Suppressor macrophage (primary cell): ENCODE results near the gene SLC39A9.

Source experiments
- DNase-seq, 4 experiments: peaks; one replicate each; pipeline ENCODE4 v3.0.0-alpha.2; 2020 to 2022

SLC39A9 gene

DNA sequence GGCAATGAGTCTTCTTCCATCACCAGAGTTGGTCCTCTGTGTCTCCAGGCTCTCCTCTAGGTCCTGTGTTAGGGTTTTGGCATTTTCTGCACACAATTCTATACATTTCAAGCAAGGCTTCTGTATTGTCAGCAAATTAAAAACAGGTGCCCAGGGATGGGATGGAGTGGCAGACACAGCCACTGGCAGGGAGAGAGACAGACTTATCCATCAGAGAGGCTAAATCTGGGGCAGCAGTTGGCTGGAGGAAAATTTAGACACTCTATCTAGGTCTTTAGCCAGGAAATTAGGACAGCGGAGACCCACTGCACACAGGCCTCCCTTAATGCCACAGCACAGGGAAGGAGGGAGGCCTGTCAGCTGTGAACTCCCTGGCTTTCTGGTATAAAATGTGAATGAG, 106.3 kb downstream of the SLC39A9 start:
- no peak for DNase-seq

- DNase-seq, result no peak
These were observed 107.1 kb downstream of the SLC39A9 start for GRCh38 chr14:69505338-69506240.

DNA sequence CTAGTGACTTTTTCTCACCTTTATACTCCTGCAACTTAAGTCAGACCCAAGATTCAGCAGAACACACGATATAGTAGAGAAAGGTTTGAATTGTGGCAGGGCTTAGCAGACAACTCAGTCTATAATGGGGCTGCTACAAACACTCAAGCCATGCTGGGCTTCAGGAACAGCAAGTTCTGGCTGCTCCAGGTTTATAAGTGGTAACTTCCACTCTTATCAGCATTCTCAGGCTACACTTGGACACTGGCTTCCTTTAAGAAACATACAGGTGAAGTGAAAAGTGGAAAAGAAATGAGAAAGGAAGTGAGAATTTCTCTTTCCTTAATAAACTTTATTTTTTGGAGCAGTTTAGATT, 107.7 kb downstream of the SLC39A9 start:
- DNase-seq, result no peak
